HPDE6-E6E7 (cell line): ENCODE data around the gene DOCK8.
A peak's percentile ranks its signal among the peaks of the same experiment; 100 is the strongest.

Source experiments
- DNase-seq: peaks from one replicate; pipeline ENCODE4 v3.0.0; 2011; ENCODE audit warnings: missing footprints; ENCODE audit errors: extremely low spot score

DOCK8 gene

GRCh38 chr9:459491-460444, 245.1 kb downstream of the DOCK8 start:
- DNase-seq: no peak

- no peak for DNase-seq
Measured at GRCh38 chr9:462121-462520, 247.5 kb downstream of the DOCK8 start.

GRCh38 chr9:462606-463005, 247.9 kb downstream of the DOCK8 start:
- no peak for DNase-seq

GRCh38 chr9:463455-464171, 248.9 kb downstream of the DOCK8 start:
- no peak for DNase-seq

- DNase-seq: no peak
Measured at GRCh38 chr9:466747-467146, 252.1 kb downstream of the DOCK8 start.

GRCh38 chr9:468766-469426, 254.2 kb downstream of the DOCK8 start:
- DNase-seq: no peak

- peak; percentile 87 for DNase-seq
Measured at GRCh38 chr9:469672-470551, 255.2 kb downstream of the DOCK8 start.

GRCh38 chr9:470552-471194, 256.0 kb downstream of the DOCK8 start:
- no peak for DNase-seq

GRCh38 chr9:471320-471719, 256.7 kb downstream of the DOCK8 start:
- DNase-seq: no peak

GRCh38 chr9:472479-473075, 257.9 kb downstream of the DOCK8 start:
- no peak for DNase-seq

GRCh38 chr9:477193-477592, 262.5 kb downstream of the DOCK8 start:
- DNase-seq: no peak

- no peak for DNase-seq
Measured at GRCh38 chr9:479304-479970, 264.8 kb downstream of the DOCK8 start.

- no peak for DNase-seq
Measured at GRCh38 chr9:479971-480350, 265.3 kb downstream of the DOCK8 start.

- no peak for DNase-seq
Measured at GRCh38 chr9:482739-483138, 268.1 kb downstream of the DOCK8 start.

GRCh38 chr9:486156-486555, 271.5 kb downstream of the DOCK8 start:
- DNase-seq: no peak

GRCh38 chr9:487429-487828, 272.8 kb downstream of the DOCK8 start:
- DNase-seq: no peak

GRCh38 chr9:488448-488847, 273.8 kb downstream of the DOCK8 start:
- no peak for DNase-seq

GRCh38 chr9:489198-490197, 274.8 kb downstream of the DOCK8 start:
- DNase-seq: no peak

GRCh38 chr9:494764-495163, 280.1 kb downstream of the DOCK8 start:
- no peak for DNase-seq
